HCEC 1CT (cell line): ENCODE data around the gene ABCG2.
"Not testable (repeated sequence)": the region's sequence is repeated elsewhere in the genome, so short reads cannot be mapped to it uniquely, and the experiment has no call there.

Experiments
- DNase-seq: peaks from one replicate; pipeline ENCODE4 v3.0.0-alpha.2; 2017

The ABCG2 gene

GRCh38 chr4:88109123-88109881 is 49.1 kb downstream of the ABCG2 start:
- no peak for DNase-seq

DNA sequence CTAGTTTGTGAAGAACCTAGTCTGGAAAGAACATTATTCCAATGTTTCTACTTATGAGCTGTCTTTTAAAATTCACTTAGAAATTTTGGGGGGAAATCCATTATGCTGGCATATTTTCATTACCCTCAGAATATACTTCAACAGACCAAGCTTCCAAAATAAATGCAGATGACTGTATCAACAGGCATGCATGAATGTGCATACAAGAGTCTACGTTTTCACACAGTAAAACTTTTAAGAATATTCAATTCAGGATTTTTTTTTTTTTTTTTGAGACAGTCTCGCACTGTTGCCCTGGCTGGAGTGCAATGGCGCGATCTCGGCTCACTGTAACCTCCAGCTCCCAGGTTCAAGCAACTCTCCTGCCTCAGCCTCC is 49.7 kb downstream of the ABCG2 start:
- no peak for DNase-seq

- DNase-seq: not testable (repeated sequence)
These were observed 50.4 kb downstream of the ABCG2 start for GRCh38 chr4:88108108-88108465.

GRCh38 chr4:88107406-88108107 is 50.9 kb downstream of the ABCG2 start:
- DNase-seq: peak; percentile 4

DNA sequence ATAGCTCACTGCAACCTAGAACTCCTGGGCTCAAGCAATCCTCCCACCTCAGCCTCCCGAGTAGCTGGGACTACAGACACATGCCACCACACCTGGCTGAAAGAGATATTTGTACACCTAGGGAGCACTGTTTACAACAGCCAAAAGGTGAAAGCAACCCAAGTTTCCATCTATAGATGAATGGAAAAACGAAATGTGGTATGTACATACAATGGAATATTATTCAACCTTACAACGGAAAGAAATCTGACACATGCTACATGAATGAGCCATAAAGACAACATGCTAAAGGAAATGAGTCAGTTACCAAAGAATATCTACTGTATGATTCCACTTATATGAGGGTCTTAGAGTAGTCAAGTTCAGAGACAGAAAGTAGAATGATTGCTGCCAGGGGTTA is 52.2 kb downstream of the ABCG2 start:
- peak; percentile 56 for DNase-seq

- DNase-seq: peak; percentile 72
These were observed 53.4 kb downstream of the ABCG2 start for GRCh38 chr4:88104902-88105610.

DNA sequence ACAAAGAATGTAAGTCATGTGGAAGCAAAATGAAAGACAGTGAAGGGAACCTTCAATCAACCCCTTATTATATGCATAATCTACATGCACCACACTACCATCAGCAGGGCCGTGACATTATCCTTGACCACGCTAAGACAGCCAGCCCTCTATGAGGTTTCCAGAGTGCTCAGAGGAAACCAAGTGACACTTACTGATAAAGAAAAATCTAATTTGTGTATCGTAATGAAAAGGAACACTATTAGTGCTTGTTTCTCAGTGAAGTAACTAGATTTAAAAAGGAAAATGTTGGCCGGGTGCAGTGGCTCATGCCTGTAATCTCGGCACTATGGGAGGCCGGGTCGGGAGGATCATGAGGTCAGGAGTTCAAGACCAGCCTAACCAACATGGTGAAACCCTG is 56.4 kb downstream of the ABCG2 start:
- DNase-seq: no peak

DNA sequence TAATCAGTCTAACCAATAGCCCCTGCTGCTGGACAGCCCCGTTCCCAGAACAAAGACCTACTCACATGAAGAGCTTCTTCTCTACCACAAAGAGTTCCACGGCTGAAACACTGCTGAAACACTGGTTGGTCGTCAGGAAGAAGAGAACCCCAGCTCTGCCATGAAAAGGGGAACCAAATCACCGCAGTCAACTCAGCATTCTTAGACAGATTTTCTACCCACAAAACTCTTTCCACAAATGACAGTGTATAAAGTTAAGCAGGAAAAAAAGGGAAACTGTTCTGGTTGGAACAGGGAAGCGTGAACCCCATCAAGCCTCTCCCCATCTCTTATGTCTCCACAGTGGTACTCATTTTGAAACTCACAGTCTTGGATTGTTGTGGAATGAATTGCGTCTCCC is 57.3 kb downstream of the ABCG2 start:
- no peak for DNase-seq

GRCh38 chr4:88098993-88099752 is 59.3 kb downstream of the ABCG2 start:
- no peak for DNase-seq

DNA sequence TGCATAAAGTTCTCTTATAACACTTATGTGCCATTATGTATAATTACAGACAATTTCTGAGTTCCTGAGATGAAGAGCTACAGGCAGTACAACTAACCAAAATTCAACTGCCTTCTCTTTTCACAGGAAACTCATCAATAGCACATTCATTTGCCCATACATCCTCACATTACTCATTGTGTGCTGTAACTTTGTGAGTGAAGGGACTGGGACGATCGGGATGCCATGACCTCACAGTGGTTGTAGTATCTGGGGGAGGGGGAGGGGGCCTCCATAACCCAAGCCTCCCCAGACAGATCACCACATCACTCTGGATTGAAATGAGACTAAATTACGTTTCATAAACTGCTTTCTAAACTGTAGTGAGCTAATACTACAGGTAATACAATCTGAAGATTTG is 60.7 kb downstream of the ABCG2 start:
- no peak for DNase-seq

DNA sequence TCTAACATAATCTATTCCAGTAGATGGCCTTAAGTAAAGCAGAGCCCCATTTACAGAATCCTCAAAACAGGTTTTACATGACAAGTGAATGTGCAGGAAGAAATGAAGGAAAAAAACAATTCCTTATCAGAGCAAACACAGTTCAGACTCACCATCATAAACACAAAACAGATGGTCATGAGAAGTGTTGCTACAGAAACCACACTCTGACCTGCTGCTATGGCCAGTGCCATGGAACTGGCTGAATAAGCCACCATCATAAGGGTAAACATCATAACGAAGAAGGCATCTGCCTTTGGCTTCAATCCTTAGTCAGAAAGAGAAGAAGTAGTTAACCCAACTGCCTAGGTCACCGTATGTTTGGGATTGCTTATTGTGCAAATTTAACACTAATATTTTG is 61.1 kb downstream of the ABCG2 start:
- DNase-seq: peak; percentile 13

GRCh38 chr4:88093874-88094273 is 64.6 kb downstream of the ABCG2 start:
- DNase-seq: no peak

GRCh38 chr4:88091378-88091777 is 67.1 kb downstream of the ABCG2 start:
- DNase-seq: no peak

DNA sequence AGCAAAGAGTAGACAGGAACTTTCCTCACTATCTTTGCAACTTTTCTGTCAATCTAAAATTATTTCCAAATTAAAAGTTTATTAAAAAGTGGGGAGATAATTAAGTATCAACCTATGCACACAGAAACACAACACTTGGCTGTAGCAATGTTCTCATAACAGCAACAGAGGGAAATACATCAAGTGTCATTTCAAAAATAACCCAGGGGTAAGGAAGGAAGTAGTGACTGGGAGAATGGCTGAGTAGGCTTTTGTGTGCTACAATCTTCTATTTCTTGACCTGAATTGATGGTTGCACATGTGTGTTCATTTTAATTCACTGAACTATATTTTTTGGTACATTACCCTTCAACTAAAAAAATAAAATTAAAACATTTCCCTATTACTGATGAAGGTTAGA is 67.5 kb downstream of the ABCG2 start:
- DNase-seq: no peak

DNA sequence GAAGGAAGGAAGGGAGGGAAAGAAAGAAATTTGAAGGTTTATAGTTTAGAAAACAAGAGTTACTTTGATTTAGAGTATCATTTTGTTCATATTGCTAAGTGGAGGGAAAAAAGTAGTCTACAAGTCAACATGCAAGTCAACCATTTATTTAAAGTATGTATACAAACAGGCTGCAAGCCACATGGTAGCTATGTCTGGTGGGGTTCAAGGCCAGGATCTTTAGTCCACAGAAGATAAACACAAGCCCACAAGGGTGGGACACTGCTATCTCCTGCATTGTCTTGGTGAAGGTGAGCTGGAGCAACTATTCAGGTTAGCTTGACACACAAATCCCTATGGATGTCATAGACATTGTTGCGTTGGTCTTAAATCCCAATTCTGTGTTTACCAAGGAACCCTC is 71.4 kb downstream of the ABCG2 start:
- no peak for DNase-seq

- DNase-seq: no peak
These were observed 77.8 kb downstream of the ABCG2 start for GRCh38 chr4:88080626-88081025.

GRCh38 chr4:88078579-88078978 is 79.9 kb downstream of the ABCG2 start:
- no peak for DNase-seq

DNA sequence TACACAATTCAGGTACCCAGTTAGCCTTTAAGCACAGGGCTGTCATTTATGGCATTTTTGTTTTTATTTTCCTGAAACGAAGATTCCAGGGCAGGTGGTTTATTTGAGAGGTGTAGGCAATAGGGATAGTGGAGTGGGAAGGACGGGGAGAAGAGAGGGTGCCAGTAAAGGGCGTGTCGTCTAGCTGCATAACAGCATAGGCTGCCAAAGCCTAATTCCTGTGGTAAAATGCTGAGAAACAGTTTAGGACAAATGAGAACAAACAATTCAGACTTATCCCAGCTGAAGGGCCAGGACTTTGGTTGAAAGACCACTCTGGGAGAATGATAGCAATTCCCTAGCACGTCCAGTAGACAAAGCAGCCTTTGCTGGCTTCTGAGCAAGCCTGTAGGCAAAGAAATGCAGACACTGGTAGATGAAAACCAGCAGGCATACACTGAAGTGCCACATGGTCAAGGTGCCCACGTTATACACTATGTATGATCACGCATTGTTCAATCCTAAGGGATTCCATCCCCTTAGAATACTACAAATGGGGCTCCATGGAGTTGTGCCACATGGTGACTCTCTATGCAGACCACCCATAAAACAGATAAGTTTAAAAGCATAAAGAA is 80.4 kb downstream of the ABCG2 start:
- no peak for DNase-seq

DNA sequence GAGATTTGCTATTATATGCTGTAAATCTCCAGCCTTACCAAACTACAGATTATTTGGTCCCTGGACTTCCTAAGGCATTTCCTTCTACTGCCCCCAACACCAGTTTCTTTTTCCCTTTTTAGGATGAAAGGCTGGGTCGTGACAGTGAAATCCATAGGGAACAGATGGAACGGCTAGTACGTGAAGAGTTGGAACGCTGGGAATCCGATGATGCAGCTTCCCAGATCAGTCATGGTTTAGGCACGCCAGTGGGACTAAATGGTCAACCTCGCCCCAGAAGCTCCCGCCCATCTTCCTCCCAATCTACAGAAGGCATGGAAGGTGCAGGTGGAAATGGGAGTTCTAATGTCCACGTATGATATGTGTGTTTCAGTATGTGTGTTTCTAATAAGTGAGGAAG is 83.1 kb downstream of the ABCG2 start:
- DNase-seq: no peak

GRCh38 chr4:88070031-88070430 is 88.4 kb downstream of the ABCG2 start:
- no peak for DNase-seq

DNA sequence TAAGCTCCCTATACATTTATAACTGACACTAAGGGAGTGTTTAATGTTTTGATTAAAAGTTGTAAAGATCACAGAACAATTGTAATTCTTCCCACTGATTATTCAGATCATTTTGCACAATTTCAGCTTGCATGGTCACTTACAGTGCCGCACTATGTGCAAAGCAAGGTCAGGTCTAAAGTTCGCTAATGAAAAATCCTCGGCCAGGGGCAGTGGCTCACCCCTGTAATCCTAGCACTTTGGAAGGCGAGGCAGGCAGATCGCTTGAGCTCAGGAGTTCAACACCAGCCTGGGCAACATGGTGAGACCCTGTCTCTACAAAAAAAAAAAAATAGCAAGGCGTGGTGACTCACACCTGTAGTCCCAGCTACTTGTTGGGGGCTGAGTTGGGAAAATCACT is 94.0 kb downstream of the ABCG2 start:
- no peak for DNase-seq

DNA sequence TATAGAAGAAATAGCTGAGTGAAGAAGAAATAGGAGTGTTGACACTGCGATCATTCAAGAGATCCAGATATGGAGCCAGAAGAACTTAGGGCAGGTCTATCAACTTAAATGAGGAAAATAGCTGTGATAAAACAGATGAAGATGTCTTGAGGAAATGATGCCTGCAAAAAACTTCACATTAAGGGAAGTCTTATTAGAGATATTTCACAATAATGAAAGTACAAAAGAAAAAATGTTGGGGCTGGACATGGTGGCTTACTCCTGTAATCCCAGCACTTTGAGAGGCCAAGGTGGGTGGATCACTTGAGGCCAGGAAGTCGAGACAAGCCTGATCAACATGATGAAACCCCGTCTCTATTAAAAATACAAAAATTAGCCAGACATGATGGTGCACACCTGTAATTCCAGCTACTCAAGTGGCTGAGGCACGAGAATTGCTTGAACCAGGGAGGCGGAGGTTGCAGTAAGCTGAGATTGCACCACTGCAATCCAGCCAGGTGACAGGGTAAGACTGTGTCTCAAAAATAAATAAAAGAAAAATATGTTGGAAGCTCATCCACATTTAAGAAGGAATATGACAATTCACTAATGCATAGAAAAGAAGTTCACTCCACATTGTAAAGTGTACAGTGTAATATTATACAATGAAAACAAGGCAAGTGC is 94.7 kb downstream of the ABCG2 start:
- DNase-seq: no peak
